Measurements from ENCODE around the gene SVIL.
"Not testable (repeated sequence)": the region's sequence is repeated elsewhere in the genome, so short reads cannot be mapped to it uniquely, and the experiment has no call there.

SVIL gene

DNA sequence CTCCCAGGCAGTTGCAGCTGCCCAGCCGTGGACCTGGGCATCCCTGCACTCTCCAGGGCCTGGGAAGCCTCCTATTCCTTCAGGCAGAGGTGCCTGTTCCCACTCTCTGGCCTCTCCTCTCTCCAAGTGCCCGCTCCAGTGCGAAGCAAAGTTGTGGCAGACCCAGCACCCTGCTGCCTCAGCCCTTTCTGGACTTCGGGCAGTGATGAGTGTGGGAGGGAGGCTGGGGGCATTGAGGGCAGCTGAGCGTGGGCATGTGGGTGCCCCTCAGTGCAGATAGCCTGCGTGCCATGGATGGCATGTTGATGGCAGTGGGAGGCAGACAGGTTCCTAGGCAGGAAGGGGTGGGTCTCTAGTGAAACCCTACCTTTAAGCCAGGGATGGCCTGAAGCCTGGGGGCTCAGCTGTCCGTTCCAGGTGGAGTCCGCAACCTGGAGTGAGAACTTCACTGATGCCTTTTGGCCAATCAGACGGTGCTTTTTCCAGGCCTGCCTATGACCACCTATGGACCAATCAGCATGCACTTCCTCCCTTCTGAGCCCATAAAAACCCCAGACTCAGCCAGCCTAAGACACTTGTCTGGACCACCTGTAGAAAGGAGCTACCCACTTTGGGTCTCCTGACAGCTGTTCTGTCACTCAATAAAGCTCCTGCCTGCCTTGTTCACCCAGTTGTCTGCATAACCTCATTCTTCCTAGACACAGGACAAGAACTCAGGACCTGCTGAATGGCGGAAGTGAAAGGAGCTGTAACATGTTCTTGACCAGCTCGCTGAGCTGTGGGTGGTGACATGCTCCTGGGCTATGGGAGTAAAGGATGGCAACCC, 26.1 kb downstream of the SVIL start:
- H3K4me3 ChIP-seq (ENCODE audit: low read depth, low read length) = no peak overlapping the region
- TF ChIP-seq CTCF (IDR thresholded peaks at IDR 0.05; ENCODE audit: low read depth, low read length) = no peak

DNA sequence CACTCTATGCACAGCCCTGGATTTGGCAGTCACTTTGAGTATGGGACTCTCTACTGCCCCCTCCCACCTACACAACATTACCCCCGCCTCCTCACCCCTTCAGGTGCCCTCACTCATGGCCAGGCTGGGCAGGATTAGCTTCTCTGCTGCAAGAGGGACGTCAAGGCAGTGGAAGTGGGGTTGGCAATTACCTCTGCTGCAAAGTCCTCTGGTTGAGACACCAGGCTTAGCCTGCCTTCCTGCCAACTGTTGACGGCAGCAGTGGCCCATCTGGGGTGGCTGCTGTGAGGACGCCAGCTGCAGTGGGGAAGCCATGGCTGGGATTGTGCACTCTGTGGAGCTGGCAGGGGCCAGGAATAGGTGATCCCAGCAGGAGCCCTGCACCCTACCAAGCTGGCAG, 26.7 kb downstream of the SVIL start:
- no peak overlapping the region for H3K4me3 ChIP-seq (ENCODE audit: low read depth, low read length)
- TF ChIP-seq CTCF (IDR thresholded peaks at IDR 0.05; ENCODE audit: low read depth, low read length) = no peak

DNA sequence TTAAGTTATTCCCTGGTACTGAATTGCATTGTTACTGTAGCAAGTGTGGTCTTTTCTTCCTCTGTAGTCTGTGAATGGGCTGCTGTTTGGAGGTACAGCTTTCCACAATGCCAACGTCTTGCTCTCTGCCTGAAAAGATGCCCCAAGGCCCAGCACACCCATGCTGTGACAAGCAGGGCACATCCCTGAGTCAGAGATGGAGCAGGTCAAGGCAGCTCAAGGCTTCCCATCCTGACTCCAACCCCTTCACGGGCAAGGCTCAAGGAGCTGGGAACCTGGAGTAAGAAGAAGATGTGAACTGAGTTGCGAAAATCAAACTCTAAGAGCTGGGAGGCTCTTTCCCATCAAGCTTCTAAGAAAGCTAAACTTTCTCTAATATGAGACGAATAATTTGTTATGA, 27.2 kb downstream of the SVIL start:
- TF ChIP-seq CTCF (IDR thresholded peaks at IDR 0.05; ENCODE audit: low read depth, low read length) = no peak
- no peak overlapping the region for H3K4me3 ChIP-seq (ENCODE audit: low read depth, low read length)

- not testable (repeated sequence) for H3K4me3 ChIP-seq (ENCODE audit: low read depth, low read length)
These were observed 28.1 kb downstream of the SVIL start for GRCh38 chr10:29606693-29607092.

DNA sequence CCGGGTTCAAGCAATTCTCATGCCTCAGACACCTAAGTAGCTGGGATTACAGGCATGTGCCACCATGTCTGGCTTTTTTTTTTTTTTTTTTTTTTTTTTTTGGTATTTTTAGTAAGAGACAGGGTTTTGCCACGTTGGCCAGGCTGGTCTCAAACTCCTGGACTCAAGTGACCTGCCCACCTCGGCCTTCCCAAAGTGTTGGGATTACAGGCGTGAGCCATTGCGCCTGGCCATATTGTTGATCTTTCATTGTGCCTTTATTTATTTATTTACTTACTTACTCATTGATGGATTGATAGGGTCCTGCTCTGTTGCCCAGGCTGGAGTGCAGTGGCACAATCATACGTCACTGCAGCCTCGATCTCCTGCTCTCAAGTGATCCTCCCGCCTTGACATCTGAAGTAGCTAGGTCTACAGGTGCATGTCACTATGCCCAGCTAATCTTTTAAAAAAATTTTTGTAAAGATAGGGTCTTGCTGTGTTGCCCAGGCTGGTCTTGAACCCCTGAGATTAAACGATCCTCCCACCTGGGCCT, 30.4 kb downstream of the SVIL start:
- no peak overlapping the region for H3K4me3 ChIP-seq (ENCODE audit: low read depth, low read length)
- no peak for TF ChIP-seq CTCF (IDR thresholded peaks at IDR 0.05; ENCODE audit: low read depth, low read length)

DNA sequence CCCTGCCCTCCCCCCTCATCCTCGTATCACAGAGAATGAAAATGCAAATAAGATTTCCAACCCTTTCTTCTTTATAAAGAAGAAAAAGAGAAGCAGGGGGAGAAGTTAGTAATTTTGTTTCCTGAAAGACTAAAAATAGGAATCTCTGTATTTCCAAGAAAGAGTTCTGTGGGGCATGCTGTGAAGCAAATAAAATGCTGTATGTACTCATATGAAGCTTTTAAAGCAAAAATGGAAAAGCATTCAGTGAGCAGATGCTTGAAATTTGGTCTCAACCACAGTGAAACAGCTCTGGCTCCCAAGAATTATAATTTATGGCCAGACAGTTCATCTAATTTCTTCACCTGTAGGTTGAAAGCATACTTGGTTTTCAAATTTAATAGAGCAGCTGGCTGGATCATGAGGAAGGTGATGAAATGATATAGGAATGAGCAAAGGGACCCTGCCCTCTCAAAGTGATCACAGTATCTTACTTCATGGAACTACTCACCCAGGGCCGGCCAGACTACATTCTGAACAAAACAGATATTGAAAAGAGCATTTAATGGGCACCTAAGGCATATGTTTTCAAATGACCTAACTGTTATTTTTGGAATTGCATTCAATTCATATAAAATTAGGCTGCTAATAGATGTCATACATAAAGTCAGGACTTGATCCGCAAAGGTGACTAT, 31.4 kb downstream of the SVIL start:
- no peak overlapping the region for H3K4me3 ChIP-seq (ENCODE audit: low read depth, low read length)
- no peak for TF ChIP-seq CTCF (IDR thresholded peaks at IDR 0.05; ENCODE audit: low read depth, low read length)

GRCh38 chr10:29600821-29601220, 34.0 kb downstream of the SVIL start:
- TF ChIP-seq CTCF (IDR thresholded peaks at IDR 0.05; ENCODE audit: low read depth, low read length) = no peak
- no peak overlapping the region for H3K4me3 ChIP-seq (ENCODE audit: low read depth, low read length)

Measured in WI38 (cell line).